SHP77 treated with DMSO at 0.1 percent for 48 hours (cell line): ENCODE measurements around the gene STAM2.
A peak's percentile ranks its signal among the peaks of the same experiment; 100 is the strongest.
"Not testable (repeated sequence)": the region's sequence is repeated elsewhere in the genome, so short reads cannot be mapped to it uniquely, and the experiment has no call there.

Experiments
- DNase-seq: peaks from one replicate; lab custom pipeline; 2025; lab: John Stamatoyannopoulos, UW

STAM2 gene

GRCh38 chr2:152175368-152176112 lies at the start of gene STAM2:
TSS of gene STAM2 (minus strand) at chr2:152175763. CDS start at chr2:152175642, 121 bp downstream.
- DNase-seq: peak; percentile 18

DNA sequence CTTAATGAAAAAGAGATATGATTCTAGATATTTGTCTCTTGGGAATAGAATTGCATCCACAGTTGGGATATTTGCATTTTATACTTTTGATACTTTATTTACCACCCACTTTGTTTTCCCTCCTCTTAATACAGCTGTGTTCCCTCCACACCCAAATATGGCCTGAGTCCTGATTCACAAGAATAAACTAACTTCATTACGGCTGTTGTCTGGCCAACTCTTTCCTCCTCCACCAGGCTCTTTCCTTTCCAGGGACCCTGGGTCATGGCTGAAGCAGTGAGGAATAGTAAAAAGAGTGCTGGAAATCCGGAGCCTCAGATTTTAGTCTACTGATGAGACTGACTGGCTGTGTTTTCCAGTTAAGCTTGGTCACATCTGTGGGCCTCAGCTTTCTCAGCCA lies 48.4 kb upstream of the STAM2 start:
- no peak for DNase-seq

- peak; percentile 2 for DNase-seq
Measured at GRCh38 chr2:152222975-152223637, 47.5 kb upstream of the STAM2 start.

- DNase-seq: no peak
Measured at GRCh38 chr2:152221839-152222238, 46.3 kb upstream of the STAM2 start.

- DNase-seq: no peak
Measured at GRCh38 chr2:152219077-152219828, 43.7 kb upstream of the STAM2 start.

GRCh38 chr2:152201466-152201830 lies 25.9 kb upstream of the STAM2 start:
- DNase-seq: no peak

- DNase-seq: peak; percentile 8
Measured at GRCh38 chr2:152200565-152201465, 25.3 kb upstream of the STAM2 start.

GRCh38 chr2:152200101-152200500 lies 24.5 kb upstream of the STAM2 start:
- no peak for DNase-seq

- no peak for DNase-seq
Measured at GRCh38 chr2:152198499-152198898, 22.9 kb upstream of the STAM2 start.

DNA sequence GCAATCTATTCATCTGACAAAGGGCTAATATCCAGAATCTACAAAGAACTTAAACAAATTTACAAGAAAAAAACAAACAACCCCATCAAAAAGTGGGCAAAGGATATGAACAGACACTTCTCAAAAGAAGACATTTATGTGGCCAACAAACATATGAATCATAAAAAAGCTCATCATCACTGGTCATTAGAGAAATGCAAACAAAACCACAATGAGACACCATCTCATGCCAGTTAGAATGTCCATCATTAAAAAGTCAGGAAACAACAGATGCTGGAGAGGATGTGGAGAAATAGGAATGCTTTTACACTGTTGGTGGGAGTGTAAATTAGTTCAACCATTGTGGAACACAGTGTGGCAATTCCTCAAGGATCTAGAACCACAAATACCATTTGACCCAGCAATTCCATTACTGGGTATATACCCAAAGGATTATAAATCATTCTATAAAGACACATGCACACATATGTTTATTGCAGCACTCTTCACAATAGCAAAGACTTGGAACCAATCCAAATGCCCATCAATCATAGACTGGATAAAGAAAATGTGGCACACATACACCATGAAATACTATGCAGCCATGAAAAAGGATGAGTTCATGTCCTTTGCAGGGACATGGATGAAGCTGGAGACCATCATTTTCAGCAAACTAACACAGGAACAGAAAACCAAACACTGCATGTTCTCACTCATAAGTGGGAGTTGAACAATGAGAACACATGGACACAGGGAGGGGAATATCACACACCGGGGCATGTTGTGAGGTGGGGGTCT lies 22.1 kb upstream of the STAM2 start:
- DNase-seq: not testable (repeated sequence)

- DNase-seq: no peak
Measured at GRCh38 chr2:152189622-152190495, 14.3 kb upstream of the STAM2 start.

DNA sequence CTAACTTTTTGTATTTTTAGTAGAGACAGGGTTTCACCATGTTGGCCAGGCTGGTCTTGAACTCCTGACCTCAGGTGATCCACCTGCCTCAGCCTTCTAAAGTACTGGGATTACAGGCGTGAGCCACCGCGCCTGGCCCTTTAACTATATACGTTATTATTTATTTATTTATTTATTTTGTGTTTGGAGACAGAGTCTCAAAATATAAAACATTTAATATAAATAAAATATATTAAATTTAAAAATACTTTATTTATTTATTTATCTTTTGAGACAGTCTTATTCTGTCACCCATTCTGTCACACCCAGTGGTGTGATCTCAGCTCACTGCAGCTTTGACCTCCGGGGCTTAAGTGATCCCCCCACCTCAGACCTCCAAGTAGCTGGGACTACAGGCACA lies 11.2 kb upstream of the STAM2 start:
- DNase-seq: not testable (repeated sequence)

DNA sequence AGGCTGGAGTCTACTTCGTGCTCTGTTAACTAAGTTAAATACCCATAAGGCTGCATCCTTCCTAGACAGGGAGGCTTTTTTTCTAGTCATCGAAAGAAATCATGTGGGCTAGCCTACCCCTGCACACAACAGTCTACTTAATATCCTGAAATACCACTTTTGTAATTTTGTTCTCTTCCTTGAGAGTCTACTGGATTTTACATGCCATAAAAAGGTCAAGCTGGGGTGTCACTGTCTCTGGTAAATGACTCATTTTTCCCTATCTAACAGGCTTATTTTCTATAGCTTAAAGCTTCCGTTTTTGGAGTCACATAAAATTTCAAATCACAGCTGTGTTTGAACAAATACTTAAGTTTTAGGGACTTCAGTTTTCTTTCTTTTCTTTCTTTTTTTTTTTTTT lies 10.7 kb upstream of the STAM2 start:
- DNase-seq: no peak

DNA sequence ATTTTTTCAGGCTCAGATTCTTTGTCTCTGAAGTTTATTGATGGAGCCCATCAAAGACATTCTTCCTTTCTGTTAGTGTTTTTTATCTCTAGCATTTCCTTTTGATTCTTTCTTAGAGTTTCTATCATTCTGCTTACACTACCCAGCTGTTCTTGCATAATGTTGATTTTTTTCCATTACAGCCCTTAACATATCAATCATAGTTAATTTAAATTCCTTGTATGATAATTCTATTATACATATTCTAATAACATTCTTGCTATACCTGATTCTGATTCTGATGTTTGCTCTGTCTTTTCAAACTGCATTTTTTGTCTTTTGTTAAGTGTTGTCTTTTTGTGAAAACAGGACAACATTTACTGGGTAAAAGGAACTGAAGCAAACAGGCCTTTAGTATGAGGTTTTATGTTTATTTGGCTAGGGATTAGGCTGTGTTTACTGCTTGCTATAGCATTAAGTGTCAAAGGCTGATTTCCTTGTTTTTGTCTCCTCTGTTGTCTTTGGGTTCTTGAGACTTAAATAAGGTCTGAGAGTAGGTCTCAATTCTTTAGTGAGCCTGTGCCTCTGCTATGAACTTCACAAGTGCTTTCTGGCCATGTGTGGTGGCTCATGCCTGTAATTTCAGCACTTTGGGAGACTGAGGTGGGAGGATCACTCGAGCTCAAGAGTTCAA lies 8.0 kb upstream of the STAM2 start:
- no peak for DNase-seq

DNA sequence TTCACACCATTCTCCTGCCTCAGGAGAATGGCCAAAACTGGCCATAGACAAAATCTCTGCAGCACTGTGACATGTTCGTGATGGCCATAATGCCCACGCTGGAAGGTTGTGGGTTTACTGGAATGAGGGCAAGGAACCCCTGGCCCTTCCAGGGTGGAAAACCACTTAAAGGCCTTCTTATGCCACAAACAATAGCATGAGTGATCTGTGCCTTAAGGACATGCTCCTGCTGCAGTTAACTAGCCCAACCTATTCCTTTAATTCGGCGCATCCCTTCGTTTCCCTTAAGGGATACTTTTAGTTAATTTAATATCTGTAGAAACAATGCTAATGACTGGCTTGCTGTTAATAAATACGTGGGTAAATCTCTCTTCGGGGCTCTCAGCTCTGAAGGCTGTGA lies 2.1 kb upstream of the STAM2 start:
- DNase-seq: not testable (repeated sequence)

GRCh38 chr2:152176113-152176714 lies 651 bp upstream of the STAM2 start:
- DNase-seq: no peak

DNA sequence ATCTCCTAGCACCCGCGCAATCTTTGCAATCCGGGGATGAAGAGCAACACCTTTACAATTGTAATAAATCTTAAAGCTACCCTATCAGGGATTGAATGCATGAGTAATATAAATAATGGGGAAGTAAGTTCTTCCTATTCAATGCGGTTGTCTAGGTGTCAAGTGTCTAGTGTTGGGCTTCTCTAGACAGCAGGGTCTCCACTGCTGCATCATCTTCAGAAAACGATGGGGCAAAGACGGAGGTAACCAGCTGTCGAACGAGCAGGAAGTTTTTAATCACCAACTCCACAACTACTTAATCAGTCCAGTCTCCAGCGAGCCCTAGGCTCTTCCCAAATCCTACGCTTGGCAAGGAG lies 573 bp downstream of the STAM2 start:
- DNase-seq: no peak

- no peak for DNase-seq
Measured at GRCh38 chr2:152174574-152174973, 989 bp downstream of the STAM2 start.

- DNase-seq: no peak
Measured at GRCh38 chr2:152173831-152174230, 1.7 kb downstream of the STAM2 start.
